Fibroblast of skin of right quadriceps (primary cell): ENCODE data around the gene CERS3.

Experiments used
- DNase-seq: peaks from one replicate; pipeline ENCODE4 v3.0.0-alpha.2; 2013

Gene CERS3

GRCh38 chr15:100528833-100529428, at the start of gene CERS3:
Gene CERS3 (minus strand): TSS chr15:100528950. CDS start chr15:100501849, 27,101 bp downstream.
- DNase-seq, result no peak

GRCh38 chr15:100573526-100573925, 44.8 kb upstream of the CERS3 start:
- no peak for DNase-seq

GRCh38 chr15:100572362-100572983, 43.7 kb upstream of the CERS3 start:
- peak; percentile 8 for DNase-seq

GRCh38 chr15:100571592-100572167, 42.9 kb upstream of the CERS3 start:
- DNase-seq, result no peak

- DNase-seq, result no peak
Measured at GRCh38 chr15:100570735-100571313, 42.1 kb upstream of the CERS3 start.

- DNase-seq, result peak; percentile 15
Measured at GRCh38 chr15:100570275-100570674, 41.5 kb upstream of the CERS3 start.

- peak; percentile 10 for DNase-seq
Measured at GRCh38 chr15:100569391-100569790, 40.6 kb upstream of the CERS3 start.

GRCh38 chr15:100566850-100567628, 38.3 kb upstream of the CERS3 start:
- no peak for DNase-seq

GRCh38 chr15:100565591-100565990, 36.8 kb upstream of the CERS3 start:
- DNase-seq, result no peak

- DNase-seq, result no peak
Measured at GRCh38 chr15:100560323-100560722, 31.6 kb upstream of the CERS3 start.

GRCh38 chr15:100559330-100559729, 30.6 kb upstream of the CERS3 start:
- peak; percentile 8 for DNase-seq

GRCh38 chr15:100558771-100559254, 30.1 kb upstream of the CERS3 start:
- no peak for DNase-seq

GRCh38 chr15:100553468-100553867, 24.7 kb upstream of the CERS3 start:
- DNase-seq, result no peak

GRCh38 chr15:100547961-100548360, 19.2 kb upstream of the CERS3 start:
- DNase-seq, result no peak

GRCh38 chr15:100544946-100545345, 16.2 kb upstream of the CERS3 start:
- no peak for DNase-seq

- no peak for DNase-seq
Measured at GRCh38 chr15:100544338-100544841, 15.6 kb upstream of the CERS3 start.

- no peak for DNase-seq
Measured at GRCh38 chr15:100542290-100542689, 13.5 kb upstream of the CERS3 start.

- DNase-seq, result no peak
Measured at GRCh38 chr15:100537331-100537730, 8.6 kb upstream of the CERS3 start.

- no peak for DNase-seq
Measured at GRCh38 chr15:100536733-100537132, 8.0 kb upstream of the CERS3 start.

GRCh38 chr15:100533886-100534285, 5.1 kb upstream of the CERS3 start:
- DNase-seq, result no peak

- DNase-seq, result no peak
Measured at GRCh38 chr15:100531823-100532327, 3.1 kb upstream of the CERS3 start.

GRCh38 chr15:100531204-100531603, 2.5 kb upstream of the CERS3 start:
- no peak for DNase-seq

GRCh38 chr15:100529556-100529955, 806 bp upstream of the CERS3 start:
- DNase-seq, result no peak
